ENCODE data around the gene KLC3. TPM values are rescaled to one million over a fixed set of nuclear protein-coding genes. Genes with fewer than 3 reads are reported as not detected.

KLC3 gene
- total and polyA plus RNA-seq, 4 donors: 0.80 to 2.2 (median 1.4) TPM

- Histone ChIP-seq H3K4me1 (ENCODE audit: control insufficient read depth in 5 of 5, insufficient read depth in 5 of 5, low read length in 5 of 5) (peaks cover 0 to 12% (median 0%) of the 10 kb centered on the region in 5 donors), H3K9me3 (ENCODE audit: control insufficient read depth in 4 of 4, insufficient read depth in 3 of 4, low read length in 3 of 4) (no peaks in the 10 kb centered on the region), H3K4me3 (no peak overlapping the region), H3K9ac (ENCODE audit: insufficient read depth in 1 of 2, low read length in 2 of 2) (no peak overlapping the region), H3K27ac (ENCODE audit: low read depth in 1 of 2, low read length in 1 of 2) (peak overlapping the region in 1 of 2 donors; percentile 95), H3K36me3 (ENCODE audit: control insufficient read depth in 4 of 4, insufficient read depth in 4 of 4, low read length in 4 of 4) (no peaks in the 10 kb centered on the region), H3K27me3 (ENCODE audit: control insufficient read depth in 3 of 3, insufficient read depth in 3 of 3, low read length in 2 of 3) (peaks cover 0 to 5% (median 0%) of the 10 kb centered on the region in 3 donors)
- 58 to 68% methylated on average over 7 of the region's 7 CpGs for WGBS, 2 donors
- TF ChIP-seq, protein P1, sequence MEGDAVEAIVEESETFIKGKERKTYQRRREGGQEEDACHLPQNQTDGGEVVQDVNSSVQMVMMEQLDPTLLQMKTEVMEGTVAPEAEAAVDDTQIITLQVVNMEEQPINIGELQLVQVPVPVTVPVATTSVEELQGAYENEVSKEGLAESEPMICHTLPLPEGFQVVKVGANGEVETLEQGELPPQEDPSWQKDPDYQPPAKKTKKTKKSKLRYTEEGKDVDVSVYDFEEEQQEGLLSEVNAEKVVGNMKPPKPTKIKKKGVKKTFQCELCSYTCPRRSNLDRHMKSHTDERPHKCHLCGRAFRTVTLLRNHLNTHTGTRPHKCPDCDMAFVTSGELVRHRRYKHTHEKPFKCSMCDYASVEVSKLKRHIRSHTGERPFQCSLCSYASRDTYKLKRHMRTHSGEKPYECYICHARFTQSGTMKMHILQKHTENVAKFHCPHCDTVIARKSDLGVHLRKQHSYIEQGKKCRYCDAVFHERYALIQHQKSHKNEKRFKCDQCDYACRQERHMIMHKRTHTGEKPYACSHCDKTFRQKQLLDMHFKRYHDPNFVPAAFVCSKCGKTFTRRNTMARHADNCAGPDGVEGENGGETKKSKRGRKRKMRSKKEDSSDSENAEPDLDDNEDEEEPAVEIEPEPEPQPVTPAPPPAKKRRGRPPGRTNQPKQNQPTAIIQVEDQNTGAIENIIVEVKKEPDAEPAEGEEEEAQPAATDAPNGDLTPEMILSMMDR (IDR thresholded peaks at IDR 0.05; ENCODE audit: control extremely low read depth, extremely low read depth): no peak
- DNase-seq (no peak), ATAC-seq (ENCODE audit: insufficient read depth, low FRiP score) (no peak)
Observed at GRCh38 chr19:45321848-45322247, 18.7 kb upstream of the KLC3 start.

DNA sequence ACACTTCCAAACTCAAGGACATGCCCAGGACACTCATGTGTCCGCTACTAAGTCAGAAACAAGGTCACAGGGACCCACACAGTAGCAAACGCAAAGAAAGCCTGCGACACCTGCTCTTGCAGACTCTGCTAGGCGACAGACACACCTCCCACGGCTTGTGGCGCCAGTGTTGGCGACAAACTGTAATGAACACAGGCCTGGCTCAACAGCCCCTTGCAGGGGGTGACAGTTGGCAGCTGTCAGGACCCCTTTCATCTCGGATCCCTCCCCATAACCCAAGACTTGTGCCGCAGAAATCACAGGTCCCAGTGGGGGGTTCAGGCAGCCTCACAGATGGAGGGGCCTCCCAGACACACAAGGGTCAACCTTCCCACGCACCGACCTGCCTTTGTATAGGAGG lies 18.2 kb upstream of the KLC3 start:
- no peak for ATAC-seq (ENCODE audit: insufficient read depth, low FRiP score)
- no peaks in the 10 kb centered on the region for H3K9me3 ChIP-seq (ENCODE audit: control insufficient read depth in 4 of 4, insufficient read depth in 3 of 4, low read length in 3 of 4)
- H3K27ac ChIP-seq (ENCODE audit: low read depth in 1 of 2, low read length in 1 of 2): peak overlapping the region in 1 of 2 donors; percentile 95
- no peak overlapping the region for H3K4me3 ChIP-seq
- peaks cover 0 to 5% (median 0%) of the 10 kb centered on the region in 3 donors for H3K27me3 ChIP-seq (ENCODE audit: control insufficient read depth in 3 of 3, insufficient read depth in 3 of 3, low read length in 2 of 3)
- H3K9ac ChIP-seq (ENCODE audit: insufficient read depth in 1 of 2, low read length in 2 of 2): no peak overlapping the region
- whole genome bisulfite sequencing, 2 donors: 59 to 68% methylated on average over 11 of the region's 11 CpGs
- TF ChIP-seq, protein P1 (IDR thresholded peaks at IDR 0.05; ENCODE audit: control extremely low read depth, extremely low read depth): no peak
- DNase-seq: no peak
- peaks cover 0 to 12% (median 0%) of the 10 kb centered on the region in 5 donors for H3K4me1 ChIP-seq (ENCODE audit: control insufficient read depth in 5 of 5, insufficient read depth in 5 of 5, low read length in 5 of 5)
- no peaks in the 10 kb centered on the region for H3K36me3 ChIP-seq (ENCODE audit: control insufficient read depth in 4 of 4, insufficient read depth in 4 of 4, low read length in 4 of 4)

- DNase-seq: no peak
- no peaks in the 10 kb centered on the region for H3K9me3 ChIP-seq (ENCODE audit: control insufficient read depth in 4 of 4, insufficient read depth in 3 of 4, low read length in 3 of 4)
- H3K9ac ChIP-seq (ENCODE audit: insufficient read depth in 1 of 2, low read length in 2 of 2): no peak within 1 kb of the TSS
- 43 to 48% methylated on average over 15 of the region's 15 CpGs for WGBS, 2 donors
- H3K27ac ChIP-seq (ENCODE audit: low read depth in 1 of 2, low read length in 1 of 2): peak within 1 kb of the TSS in 1 of 2 donors; percentile 95
- no peak within 1 kb of the TSS for H3K4me3 ChIP-seq
- H3K27me3 ChIP-seq (ENCODE audit: control insufficient read depth in 3 of 3, insufficient read depth in 3 of 3, low read length in 2 of 3): peaks cover 0 to 5% (median 0%) of the 10 kb centered on the region in 3 donors
- H3K36me3 ChIP-seq (ENCODE audit: control insufficient read depth in 4 of 4, insufficient read depth in 4 of 4, low read length in 4 of 4): no peaks in the 10 kb centered on the region
- TF ChIP-seq, protein P1 (IDR thresholded peaks at IDR 0.05; ENCODE audit: control extremely low read depth, extremely low read depth): no peak
- ATAC-seq (ENCODE audit: insufficient read depth, low FRiP score): no peak
- H3K4me1 ChIP-seq (ENCODE audit: control insufficient read depth in 5 of 5, insufficient read depth in 5 of 5, low read length in 5 of 5): peaks cover 0 to 12% (median 0%) of the 10 kb centered on the region in 5 donors
Observed at GRCh38 chr19:45322744-45323281, 17.7 kb upstream of the KLC3 start, which contains the start of gene CKM. TSS of gene CKM (minus strand) at chr19:45322875. CDS start at chr19:45319713, 3,162 bp downstream.
